Activated CD4-positive, alpha-beta T cell treated with anti-CD3 and anti-CD28 coated beads, Interleukin-2, Interleukin-4, amounts not matched to agents 100 ng/mL and 50 ng/mL, durations not matched to agents 16 hours and 8 hours (primary cell): ENCODE measurements around the gene DEAF1.
"Not testable (repeated sequence)": the region's sequence is repeated elsewhere in the genome, so short reads cannot be mapped to it uniquely, and the experiment has no call there.

Experiments
- DNase-seq: peaks from one replicate; pipeline ENCODE4 v3.0.0-alpha.2; 2020; ENCODE audit warnings: low spot score

Gene DEAF1, protein sequence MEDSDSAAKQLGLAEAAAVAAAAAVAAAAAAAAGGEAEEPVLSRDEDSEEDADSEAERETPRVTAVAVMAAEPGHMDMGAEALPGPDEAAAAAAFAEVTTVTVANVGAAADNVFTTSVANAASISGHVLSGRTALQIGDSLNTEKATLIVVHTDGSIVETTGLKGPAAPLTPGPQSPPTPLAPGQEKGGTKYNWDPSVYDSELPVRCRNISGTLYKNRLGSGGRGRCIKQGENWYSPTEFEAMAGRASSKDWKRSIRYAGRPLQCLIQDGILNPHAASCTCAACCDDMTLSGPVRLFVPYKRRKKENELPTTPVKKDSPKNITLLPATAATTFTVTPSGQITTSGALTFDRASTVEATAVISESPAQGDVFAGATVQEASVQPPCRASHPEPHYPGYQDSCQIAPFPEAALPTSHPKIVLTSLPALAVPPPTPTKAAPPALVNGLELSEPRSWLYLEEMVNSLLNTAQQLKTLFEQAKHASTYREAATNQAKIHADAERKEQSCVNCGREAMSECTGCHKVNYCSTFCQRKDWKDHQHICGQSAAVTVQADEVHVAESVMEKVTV

DNA sequence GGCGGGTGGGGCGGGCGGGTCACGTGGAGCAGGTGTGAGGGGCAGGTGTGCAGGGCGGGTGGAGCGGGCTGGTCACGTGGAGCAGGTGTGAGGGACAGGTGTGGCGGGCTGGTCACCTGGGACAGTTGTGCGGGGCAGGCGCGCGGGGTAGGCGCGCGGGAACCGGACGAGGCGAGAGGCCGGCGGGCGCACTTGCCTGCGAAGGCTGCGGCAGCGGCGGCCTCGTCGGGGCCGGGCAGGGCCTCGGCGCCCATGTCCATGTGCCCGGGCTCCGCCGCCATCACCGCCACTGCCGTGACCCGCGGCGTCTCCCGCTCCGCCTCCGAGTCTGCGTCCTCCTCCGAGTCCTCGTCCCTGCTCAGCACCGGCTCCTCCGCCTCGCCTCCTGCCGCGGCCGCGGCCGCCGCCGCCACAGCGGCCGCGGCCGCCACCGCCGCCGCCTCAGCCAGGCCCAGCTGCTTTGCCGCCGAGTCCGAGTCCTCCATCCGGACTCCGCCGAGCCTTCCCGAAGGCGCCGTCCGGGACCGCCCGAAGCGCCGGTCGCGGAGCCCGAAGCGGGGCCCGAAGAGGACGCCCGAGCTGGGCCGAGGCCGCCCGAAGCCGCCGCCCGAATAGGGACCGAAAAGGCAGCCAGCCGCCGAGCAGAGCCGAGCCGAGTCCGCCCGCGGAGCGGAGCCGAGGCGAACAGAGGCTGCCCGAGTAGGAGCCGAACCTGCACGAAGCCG lies at the start of gene DEAF1:
TSS of gene DEAF1 (minus strand) at position 660 of the 725 bp plus-strand sequence. CDS start at position 485, 175 bp downstream.
- DNase-seq: peak; percentile 100

DNA sequence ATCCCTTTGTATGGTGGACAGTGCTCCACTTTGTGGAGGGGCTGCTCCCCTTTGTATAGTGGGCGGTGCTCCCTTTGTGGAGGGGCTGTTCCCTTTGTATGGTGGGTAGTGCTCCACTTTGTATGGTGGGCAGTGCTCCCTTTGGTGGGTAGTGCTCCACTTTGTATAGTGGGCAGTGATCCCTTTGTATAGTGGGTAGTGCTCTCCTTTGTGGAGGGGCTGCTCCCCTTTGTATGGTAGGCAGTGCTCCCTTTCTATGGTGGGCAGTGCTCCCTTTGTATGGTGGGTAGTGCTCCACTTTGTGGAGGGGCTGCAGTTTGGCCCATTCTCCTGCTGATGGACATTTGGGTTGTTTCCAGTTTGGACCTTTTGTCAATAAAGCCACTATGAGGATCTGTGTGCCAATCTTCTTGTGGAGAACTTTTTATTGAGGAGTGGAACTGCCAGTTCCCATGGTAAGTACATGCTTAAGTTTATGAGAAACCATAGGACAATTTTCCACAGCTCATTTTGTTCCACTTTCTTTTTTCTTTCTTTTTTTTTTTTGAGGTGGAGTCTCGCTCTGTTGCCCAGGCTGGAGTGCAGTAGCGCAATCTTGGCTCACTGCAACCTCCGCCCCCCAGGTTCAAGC lies 47.7 kb upstream of the DEAF1 start:
- DNase-seq: no peak

DNA sequence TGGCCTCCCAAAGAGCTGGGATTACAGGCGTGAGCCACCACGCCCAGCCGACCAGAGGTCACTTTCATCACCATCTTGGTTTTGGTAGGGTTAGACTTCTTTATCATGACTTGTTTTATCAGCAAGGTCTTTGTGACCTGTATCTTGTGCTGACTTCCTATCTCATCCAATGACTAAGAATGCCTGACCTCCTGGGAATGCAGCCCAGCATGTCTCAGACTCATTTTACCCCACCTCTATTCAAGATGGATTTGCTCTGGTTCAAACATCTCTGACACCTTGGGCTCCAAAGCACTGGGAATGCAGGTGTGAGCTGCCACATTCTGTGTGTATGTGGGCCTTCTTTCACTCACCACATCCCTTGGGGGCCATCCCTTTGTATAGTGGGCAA lies 47.1 kb upstream of the DEAF1 start:
- no peak for DNase-seq

DNA sequence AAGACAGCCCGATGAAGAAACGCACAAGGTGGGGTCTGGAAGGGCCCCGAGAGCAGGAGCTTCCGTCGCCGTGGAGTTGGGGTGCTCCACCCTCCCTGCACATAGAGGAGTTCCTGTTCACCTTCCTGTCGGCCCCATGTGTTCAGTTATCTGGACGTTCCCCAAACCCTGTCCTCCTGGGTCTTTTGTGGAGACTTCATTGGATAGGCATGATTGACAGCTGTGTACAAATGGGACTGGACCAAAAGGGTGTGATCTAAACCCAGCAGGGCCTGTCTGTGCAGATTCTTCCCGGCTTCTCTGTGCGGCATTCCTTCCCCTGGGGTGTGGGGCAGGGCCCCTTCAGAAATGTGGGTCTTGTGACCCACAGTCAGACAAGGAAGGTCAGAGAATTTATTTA lies 42.9 kb upstream of the DEAF1 start:
- DNase-seq: not testable (repeated sequence)

DNA sequence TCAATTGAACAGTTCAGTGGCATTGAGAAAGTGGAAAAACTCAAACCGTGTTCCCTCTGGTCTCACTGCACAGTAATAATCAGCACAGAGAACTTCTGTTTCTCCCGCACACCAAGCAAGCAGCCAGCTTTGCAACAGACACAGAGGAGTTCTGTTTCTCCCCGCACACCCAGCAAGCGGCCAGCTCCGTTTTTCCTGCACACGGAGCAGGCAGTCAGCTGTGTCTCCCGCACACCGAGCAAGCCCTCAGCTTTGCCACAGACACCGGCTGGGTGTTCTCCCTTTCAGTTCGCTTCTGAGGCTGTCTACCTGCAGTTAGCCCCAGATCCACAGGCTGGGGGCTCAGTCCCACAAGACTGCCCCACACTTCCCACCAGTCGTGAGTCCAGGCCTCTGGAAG lies 42.3 kb upstream of the DEAF1 start:
- DNase-seq: no peak

DNA sequence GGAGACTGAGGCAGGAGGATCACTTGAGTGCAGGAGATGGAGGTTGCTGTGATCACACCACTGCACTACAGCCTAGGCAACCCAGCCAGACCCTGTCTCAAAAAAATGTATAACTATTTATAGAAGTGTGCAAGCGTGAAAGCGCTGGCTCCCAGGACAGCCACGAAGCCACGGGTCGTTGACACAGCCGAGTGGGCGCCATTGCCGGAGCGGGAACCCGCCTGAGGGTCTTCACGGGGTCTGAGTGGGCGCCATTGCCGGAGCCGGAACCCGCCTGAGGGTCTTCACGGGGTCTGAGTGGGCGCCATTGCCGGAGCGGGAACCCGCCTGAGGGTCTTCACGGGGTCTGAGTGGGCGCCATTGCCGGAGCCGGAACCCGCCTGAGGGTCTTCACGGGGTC lies 39.5 kb upstream of the DEAF1 start:
- not testable (repeated sequence) for DNase-seq

DNA sequence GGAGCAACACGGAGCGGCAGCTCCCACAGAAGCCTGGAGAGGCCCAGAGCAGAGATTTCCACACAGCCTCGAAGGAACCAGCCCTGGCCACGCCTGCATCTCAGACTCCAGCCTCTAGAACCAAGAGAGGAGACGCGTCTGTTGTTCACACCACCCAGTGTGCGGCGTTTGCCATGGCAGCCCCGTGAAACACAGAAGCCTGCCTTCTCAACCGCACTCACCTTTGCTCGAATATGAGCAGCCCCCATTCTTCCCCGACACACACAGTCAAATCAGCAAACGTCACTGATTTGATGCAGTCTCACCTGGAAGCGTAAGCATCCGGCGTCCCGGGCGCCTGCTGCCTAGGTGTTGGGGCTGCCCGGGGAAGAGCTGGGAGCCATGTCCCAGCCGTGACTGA lies 38.0 kb upstream of the DEAF1 start:
- no peak for DNase-seq

DNA sequence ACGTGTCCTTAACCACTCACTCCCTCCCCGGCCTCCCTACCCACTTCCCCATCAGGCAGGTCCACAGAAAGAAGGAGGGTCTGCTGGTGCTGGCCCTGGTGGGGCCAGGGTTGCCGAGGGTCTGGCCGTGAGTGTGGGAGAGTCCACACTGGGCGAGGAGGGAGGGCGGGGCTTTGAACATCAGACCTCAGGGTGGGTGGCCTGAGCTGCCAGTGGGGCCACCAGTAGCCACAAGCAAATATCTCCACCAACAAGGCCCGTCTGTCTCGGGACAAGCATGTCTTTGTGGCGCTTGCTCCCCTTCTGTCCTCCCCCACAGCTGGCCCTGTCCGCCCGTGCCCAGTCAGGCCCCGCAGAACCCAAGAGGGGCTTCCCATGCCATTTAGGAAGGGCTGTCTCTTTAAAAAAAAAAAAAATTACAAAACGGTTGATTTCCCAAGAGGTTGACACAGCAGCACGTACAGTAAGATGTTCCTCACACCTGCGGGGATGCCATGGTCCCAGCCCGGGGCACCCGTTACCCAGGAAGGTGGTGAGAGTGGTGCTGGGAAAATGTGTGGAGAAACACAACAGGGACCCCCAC lies 34.6 kb upstream of the DEAF1 start:
- no peak for DNase-seq

DNA sequence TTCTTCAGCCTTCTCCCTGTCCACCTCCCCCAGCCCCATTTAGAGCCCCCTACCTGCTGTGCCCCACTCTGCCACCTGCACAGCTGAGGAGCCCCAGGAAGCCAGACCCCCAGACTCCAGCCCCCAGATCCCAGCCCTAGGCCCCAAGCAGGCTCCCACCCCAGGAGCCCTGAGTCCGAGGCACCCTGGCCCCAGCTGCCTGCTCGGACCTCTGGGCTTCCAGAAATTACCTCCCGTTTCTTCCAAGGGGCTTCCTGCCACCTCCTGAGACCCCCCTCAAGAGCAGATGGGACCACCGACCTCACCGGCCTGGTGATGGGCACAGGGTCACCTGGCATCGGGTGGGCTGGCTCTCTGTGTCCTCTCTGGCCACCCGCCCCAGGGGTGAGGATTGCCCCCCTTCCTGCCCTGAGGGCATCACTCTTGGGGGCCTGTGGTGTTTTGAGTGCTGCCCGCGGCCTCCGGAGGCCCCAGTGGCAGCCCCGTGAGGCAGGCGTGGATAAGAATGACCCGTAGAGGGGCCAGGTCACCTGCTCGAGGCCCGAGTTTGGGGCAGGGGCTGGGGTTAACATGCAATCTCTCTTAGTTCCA lies 34.0 kb upstream of the DEAF1 start:
- no peak for DNase-seq

DNA sequence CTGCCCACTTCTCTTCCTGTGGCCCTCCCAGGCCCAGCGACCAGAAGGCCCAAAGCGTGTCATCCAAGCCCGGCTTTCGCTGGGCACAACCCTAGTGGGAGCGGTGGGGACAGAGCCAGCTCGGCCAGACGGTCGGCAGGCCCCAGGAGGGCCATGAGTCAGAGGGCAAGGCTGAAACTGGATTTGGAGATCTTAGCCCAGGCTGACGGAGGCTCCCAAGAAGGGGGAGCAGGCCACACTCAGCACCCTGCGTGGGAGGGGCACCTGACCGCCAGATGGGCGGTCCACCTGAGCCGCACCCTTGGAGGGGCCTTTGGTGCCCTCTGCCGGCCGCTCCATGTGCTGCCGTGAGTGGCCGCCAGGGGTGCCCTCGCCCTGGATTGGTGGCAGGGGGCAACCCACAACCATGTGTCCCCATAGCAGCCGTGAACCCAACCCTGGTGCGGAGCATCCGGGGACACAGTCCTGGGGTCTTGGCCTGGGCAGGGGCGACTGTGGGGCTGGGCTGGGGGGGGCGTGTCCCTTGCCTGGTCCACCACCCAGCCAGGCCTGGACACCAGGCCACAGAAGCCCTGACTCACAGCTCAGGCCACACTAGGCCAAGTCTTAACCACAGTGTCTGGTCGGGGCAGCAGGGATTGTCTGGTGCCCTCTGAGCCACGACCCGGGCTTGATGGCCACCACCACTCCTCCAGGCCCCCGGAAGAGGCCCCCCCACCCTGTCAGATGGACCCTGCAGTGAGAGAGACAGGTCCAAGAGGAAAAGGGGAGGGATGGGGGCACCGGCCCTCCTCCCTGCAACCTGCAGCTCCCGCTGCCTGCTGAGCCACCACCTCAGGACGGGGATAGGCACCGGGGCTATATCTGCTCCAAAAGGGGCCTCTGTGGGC lies 33.1 kb upstream of the DEAF1 start:
- DNase-seq: peak; percentile 78

DNA sequence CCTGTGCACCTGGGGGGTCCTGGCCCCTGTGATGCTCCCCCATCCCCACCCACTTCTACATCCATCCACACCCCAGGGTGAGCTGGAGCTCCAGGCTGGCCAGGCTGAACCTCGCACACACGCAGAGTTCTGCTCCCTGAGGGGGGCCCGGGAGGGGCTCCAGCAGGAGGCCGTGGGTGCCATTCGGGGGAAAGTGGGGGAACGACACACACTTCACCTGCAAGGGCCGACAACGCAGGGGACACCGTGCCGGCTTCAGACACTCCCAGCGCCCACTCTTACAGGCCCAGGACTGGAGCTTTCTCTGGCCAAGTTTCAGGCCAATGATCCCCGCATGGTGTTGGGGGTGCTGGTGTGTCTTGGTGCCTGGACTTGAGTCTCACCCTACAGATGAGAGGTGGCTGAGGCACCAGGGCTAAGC lies 32.3 kb upstream of the DEAF1 start:
- no peak for DNase-seq

DNA sequence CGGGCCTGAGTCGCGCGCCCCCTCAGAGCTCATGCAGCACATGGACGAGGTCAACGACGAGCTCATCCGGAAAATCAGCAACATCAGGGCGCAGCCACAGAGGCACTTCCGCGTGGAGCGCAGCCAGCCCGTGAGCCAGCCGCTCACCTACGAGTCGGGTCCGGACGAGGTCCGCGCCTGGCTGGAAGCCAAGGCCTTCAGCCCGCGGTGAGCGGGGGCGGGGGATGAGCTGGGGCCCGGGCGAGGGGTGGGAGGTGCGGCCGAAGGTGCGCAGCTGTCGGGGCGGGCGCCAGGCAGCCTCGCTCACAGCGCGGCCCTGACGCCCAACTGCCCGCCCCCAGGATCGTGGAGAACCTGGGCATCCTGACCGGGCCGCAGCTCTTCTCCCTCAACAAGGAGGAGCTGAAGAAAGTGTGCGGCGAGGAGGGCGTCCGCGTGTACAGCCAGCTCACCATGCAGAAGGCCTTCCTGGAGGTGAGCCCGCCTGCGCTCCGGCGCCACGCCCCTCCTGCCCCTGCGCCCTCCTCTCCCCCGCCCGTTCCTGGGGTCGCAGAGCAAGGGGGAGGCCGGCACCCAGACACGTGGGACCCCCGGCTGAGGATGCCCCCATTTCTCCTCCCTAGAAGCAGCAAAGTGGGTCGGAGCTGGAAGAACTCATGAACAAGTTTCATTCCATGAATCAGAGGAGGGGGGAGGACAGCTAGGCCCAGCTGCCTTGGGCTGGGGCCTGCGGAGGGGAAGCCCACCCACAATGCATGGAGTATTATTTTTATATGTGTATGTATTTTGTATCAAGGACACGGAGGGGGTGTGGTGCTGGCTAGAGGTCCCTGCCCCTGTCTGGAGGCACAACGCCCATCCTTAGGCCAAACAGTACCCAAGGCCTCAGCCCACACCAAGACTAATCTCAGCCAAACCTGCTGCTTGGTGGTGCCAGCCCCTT lies 31.5 kb upstream of the DEAF1 start:
- peak; percentile 31 for DNase-seq

DNA sequence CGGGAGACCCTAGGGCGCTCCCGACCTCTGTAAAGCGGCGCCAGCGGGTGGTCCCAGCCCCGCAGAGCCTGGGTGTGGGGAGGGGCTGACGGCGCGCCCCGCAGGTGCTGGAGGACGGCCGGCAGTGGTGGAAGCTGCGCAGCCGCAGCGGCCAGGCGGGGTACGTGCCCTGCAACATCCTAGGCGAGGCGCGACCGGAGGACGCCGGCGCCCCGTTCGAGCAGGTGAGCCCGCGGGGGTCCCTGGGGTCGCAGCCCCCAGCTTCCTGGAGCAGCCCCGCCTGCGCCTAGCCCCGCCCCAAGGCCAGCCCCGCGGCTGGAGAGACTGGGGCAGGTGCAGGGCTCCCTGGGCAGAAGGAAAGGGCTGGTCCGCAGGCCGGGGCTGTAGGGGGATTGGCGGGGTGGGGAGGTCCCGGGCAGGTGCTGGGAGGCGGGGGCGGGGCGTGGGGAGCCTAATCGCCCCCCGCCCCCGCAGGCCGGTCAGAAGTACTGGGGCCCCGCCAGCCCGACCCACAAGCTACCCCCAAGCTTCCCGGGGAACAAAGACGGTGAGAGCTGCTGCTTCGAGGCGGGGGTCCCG lies 30.7 kb upstream of the DEAF1 start:
- DNase-seq: no peak

DNA sequence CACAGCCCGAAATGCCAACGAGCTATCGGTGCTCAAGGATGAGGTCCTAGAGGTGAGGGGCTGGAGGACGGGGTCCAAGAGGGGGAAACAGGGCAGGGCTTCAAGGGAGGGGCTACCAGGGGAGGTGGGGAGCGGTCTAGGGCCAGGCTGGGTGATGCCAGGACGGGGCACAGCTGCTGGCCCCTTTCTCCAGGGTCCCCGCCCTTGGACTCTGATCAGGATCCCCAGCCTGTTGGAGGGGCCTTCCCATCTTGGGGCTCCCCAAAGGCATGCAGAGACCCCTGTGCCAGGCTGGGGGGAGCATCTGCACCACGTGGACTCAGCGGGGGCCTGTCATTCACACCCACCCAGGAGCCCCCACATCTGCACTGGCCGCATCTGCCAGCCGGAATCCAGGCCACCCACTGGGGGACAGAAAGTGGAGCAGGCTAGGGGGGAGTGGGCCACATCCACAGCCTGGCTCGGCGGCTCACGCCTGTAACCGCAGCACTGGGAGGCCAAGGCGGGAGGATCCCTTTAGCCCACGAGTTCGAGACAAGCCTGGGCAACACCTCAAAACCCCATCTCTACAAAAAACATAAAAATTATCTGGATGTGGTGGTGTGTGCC lies 29.9 kb upstream of the DEAF1 start:
- DNase-seq: no peak

DNA sequence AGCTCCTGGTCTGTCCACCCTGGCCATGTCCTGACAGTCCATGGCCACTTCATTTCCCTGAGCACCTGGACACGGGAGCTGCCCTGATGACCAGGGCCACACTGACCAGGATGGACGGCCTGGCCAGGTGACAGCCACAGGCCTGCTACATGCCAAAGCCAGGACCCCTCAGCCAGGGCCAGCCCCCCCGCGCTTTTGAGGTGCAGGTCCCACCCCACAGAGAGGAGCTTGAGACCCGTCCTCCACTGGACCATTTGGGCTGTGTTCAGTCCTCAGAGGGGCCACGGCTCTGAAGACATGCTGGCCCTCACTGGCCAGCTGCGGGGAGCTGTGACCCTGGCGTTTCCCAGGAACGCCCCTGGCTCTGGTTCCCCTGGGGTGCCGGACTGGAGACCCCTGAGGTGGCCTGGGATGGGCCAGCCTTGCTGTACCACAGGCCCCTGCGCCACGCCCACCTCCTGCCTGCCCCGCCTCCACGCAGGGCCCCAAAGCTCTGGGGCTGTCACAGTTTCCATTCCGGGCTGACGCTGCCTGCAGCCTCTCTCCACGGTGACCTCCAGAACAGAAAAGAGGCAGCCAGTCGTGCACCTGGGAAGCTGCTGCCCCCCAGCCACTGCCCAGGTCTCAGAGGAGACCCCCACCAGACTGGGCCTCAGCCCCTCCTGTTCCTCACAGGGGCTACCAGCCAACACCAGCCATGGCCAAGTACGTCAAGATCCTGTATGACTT lies 29.2 kb upstream of the DEAF1 start:
- DNase-seq: no peak

DNA sequence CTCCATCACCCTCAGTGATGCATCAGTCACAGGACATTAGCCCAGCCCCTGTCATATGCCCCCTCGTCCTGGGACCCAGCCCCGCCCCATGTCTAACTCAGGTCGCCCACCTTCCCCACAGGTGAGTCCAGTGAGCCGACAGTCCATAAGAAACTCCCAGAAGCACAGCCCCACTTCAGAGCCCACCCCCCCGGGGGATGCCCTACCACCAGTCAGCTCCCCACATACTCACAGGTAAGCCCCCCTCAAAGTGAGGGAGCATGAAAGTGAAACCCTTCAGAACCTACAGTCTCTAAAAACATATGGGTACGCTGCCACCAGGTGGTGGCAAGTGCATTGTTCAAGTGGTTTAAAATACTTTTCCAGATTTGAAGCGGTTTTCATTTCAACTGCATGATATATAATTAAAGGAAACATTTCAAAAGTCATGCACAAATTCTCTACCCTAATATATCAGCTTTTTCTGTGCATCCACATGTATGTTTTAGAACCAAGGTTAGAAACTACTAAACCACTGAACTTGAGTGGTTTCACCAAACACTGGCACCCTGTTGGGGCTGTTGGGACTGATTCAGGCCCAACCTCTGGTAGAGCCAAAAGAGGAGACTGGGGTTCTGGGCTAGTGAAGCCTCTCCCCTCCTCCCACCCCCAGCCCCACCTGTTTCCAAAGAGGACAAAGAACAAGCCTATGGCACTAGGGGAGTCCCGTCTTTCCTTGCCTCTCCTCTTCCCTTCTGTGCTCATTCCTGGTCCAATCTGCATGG lies 28.3 kb upstream of the DEAF1 start:
- DNase-seq: peak; percentile 55

DNA sequence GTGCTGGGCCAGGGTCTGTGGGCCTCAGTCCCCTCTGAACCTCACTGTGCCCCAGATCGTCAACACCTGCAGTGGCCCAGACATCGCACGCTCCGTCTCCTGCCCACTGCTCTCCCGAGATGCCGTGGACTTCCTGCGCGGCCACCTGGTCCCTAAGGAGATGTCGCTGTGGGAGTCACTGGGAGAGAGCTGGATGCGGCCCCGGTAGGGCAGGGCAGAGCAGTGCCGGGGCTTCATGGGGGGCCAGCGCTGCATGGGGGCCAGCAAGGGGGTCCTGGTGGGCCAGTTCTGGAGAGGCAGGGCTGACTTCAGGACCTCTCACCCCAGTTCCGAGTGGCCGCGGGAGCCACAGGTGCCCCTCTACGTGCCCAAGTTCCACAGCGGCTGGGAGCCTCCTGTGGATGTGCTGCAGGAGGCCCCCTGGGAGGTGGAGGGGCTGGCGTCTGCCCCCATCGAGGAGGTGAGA lies 27.4 kb upstream of the DEAF1 start:
- DNase-seq: no peak
